H9 (cell line): ENCODE data around the gene CCSER1. TPM values are rescaled to one million over a fixed set of nuclear protein-coding genes. Genes with fewer than 3 reads are reported as not detected.

Experiments
- DNase-seq: peaks from one replicate; pipeline ENCODE4 v3.0.0-alpha.2; 2017
- H2AFZ ChIP-seq: one replicate; pipeline ENCODE4 v1.6.1; 2013; ENCODE audit warnings: mild to moderate bottlenecking, low read length, control low read depth, moderate library complexity
- H2AK5ac ChIP-seq: 2 replicates; pipeline ENCODE4 v1.6.1; 2013; ENCODE audit warnings: low read length, control low read depth, mixed read lengths; ENCODE audit not compliant: insufficient read length
- H2BK120ac ChIP-seq: one replicate; pipeline ENCODE4 v1.6.1; 2013; ENCODE audit warnings: low read depth, mild to moderate bottlenecking, low read length, control low read depth, inconsistent platforms; ENCODE audit not compliant: poor library complexity, severe bottlenecking
- H2BK12ac ChIP-seq: 2 replicates; pipeline ENCODE4 v1.6.1; 2013; ENCODE audit warnings: low read length, control low read depth, mixed read lengths, low read depth; ENCODE audit not compliant: insufficient read length
- H2BK15ac ChIP-seq: 2 replicates; pipeline ENCODE4 v1.6.1; 2013; ENCODE audit warnings: low read depth, low read length, control low read depth
- H2BK20ac ChIP-seq: one replicate; pipeline ENCODE4 v1.6.1; 2013; ENCODE audit warnings: low read depth, mild to moderate bottlenecking, low read length, control low read depth, inconsistent platforms; ENCODE audit not compliant: poor library complexity, severe bottlenecking
- H2BK5ac ChIP-seq: 2 replicates; pipeline ENCODE4 v1.6.1; 2013; ENCODE audit warnings: low read length, control low read depth, mixed read lengths; ENCODE audit not compliant: insufficient read length
- H3K14ac ChIP-seq: 2 replicates; pipeline ENCODE4 v1.6.1; 2013; ENCODE audit warnings: low read length, control low read depth; ENCODE audit not compliant: insufficient read depth
- H3K18ac ChIP-seq: 2 replicates; pipeline ENCODE4 v1.6.1; 2013; ENCODE audit warnings: low read depth, mild to moderate bottlenecking, mixed read lengths, low read length, control low read depth; ENCODE audit not compliant: insufficient read length
- H3K23ac ChIP-seq: 2 replicates; pipeline ENCODE4 v1.6.1; 2013; ENCODE audit warnings: low read length, control low read depth, mixed read lengths, low read depth; ENCODE audit not compliant: insufficient read length
- H3K23me2 ChIP-seq: 2 replicates; pipeline ENCODE4 v1.6.1; 2013; ENCODE audit warnings: low read depth, mild to moderate bottlenecking, mixed read lengths, low read length, control low read depth; ENCODE audit not compliant: insufficient read length, poor library complexity, severe bottlenecking
- H3K27ac ChIP-seq: 2 replicates; pipeline ENCODE4 v1.5.1; 2013; ENCODE audit warnings: low read length, control low read depth, mixed read lengths, low read depth; ENCODE audit not compliant: insufficient read length
- H3K27me3 ChIP-seq: 2 replicates; pipeline ENCODE4 v1.6.1; 2013; ENCODE audit warnings: low read length, control low read depth, inconsistent platforms; ENCODE audit not compliant: insufficient read depth
- H3K4ac ChIP-seq: 2 replicates; pipeline ENCODE4 v1.6.1; 2013; ENCODE audit warnings: low read depth, mild to moderate bottlenecking, control low read depth, inconsistent platforms, low read length, moderate library complexity
- H3K4me1 ChIP-seq: 2 replicates; pipeline ENCODE4 v1.6.1; 2013; ENCODE audit warnings: low read length, control low read depth, inconsistent platforms; ENCODE audit not compliant: insufficient read depth
- H3K4me2 ChIP-seq: 2 replicates; pipeline ENCODE4 v1.6.1; 2013; ENCODE audit warnings: low read length, control low read depth, mixed read lengths; ENCODE audit not compliant: insufficient read length, insufficient read depth
- H3K56ac ChIP-seq: 2 replicates; pipeline ENCODE4 v1.6.1; 2013; ENCODE audit warnings: low read depth, mild to moderate bottlenecking, mixed read lengths, low read length, control low read depth; ENCODE audit not compliant: insufficient read length
- H3K79me1 ChIP-seq: 2 replicates; pipeline ENCODE4 v1.6.1; 2013; ENCODE audit warnings: low read depth, mild to moderate bottlenecking, moderate library complexity, low read length, control low read depth, inconsistent platforms; ENCODE audit not compliant: insufficient read depth, poor library complexity, severe bottlenecking
- H3K79me2 ChIP-seq: 2 replicates; pipeline ENCODE4 v1.6.1; 2013; ENCODE audit warnings: low read length, control low read depth, inconsistent platforms; ENCODE audit not compliant: insufficient read depth
- H3K9ac ChIP-seq: 2 replicates; pipeline ENCODE4 v1.6.1; 2013; ENCODE audit warnings: low read length, control low read depth, mixed read lengths; ENCODE audit not compliant: insufficient read length; ENCODE audit errors: extremely low read depth
- H3K9me3 ChIP-seq: one replicate; pipeline ENCODE4 v1.6.1; 2013; ENCODE audit warnings: low read depth, low read length, inconsistent platforms; ENCODE audit not compliant: control insufficient read depth
- H3T11ph ChIP-seq: one replicate; pipeline ENCODE4 v1.6.1; 2013; ENCODE audit warnings: mild to moderate bottlenecking, low read length, control low read depth, inconsistent platforms
- H4K20me1 ChIP-seq: one replicate; pipeline ENCODE4 v1.6.1; 2013; ENCODE audit not compliant: control insufficient read depth, insufficient read length, insufficient read depth
- H4K5ac ChIP-seq: 2 replicates; pipeline ENCODE4 v1.6.1; 2013; ENCODE audit warnings: low read depth, mild to moderate bottlenecking, mixed read lengths, low read length, control low read depth; ENCODE audit not compliant: insufficient read length
- H4K8ac ChIP-seq: replicated peaks from 2 replicates; pipeline ENCODE4 v1.6.1; 2013; ENCODE audit warnings: low read length, control low read depth, mixed read lengths, low read depth; ENCODE audit not compliant: insufficient read length
- H4K91ac ChIP-seq: 2 replicates; pipeline ENCODE4 v1.6.1; 2013; ENCODE audit warnings: low read depth, mild to moderate bottlenecking, moderate library complexity, mixed read lengths, low read length, control low read depth; ENCODE audit not compliant: insufficient read length
- H3K27ac Mint-ChIP-seq, 3 experiments: 2 replicates in 2 of 3; 3 replicates in 1 of 3; pipeline ENCODE4 v1.8.0; 2020 to 2021; ENCODE audit warnings: mixed read lengths in 3 of 3, mild to moderate bottlenecking in 1 of 3, moderate library complexity in 1 of 3
- H3K27me3 Mint-ChIP-seq: 2 replicates; pipeline ENCODE4 v1.8.0; 2021; ENCODE audit warnings: low read depth, mild to moderate bottlenecking, moderate library complexity, mixed read lengths
- H3K36me3 Mint-ChIP-seq, 3 experiments: 2 replicates in 2 of 3; 3 replicates in 1 of 3; pipeline ENCODE4 v1.8.0; 2020 to 2021; ENCODE audit warnings: low read depth in 3 of 3, mixed read lengths in 3 of 3; ENCODE audit not compliant: insufficient read depth in 1 of 3
- H3K4me1 Mint-ChIP-seq, 2 experiments: 2 replicates each; pipeline ENCODE4 v1.8.0; 2020; ENCODE audit warnings: mixed read lengths in 2 of 2
- H3K4me3 Mint-ChIP-seq, 2 experiments: 2 replicates in 1 of 2; 3 replicates in 1 of 2; pipeline ENCODE4 v1.8.0; 2020 to 2021; ENCODE audit warnings: mild to moderate bottlenecking in 2 of 2, mixed read lengths in 2 of 2, moderate library complexity in 1 of 2
- H3K9me3 Mint-ChIP-seq, 2 experiments: 2 replicates in 1 of 2; 3 replicates in 1 of 2; pipeline ENCODE4 v1.8.0; 2020; ENCODE audit warnings: mild to moderate bottlenecking in 2 of 2, mixed read lengths in 2 of 2, moderate library complexity in 1 of 2
- total RNA-seq: library from RNA; stranded (reverse); gene quantifications from 2 replicates; pipeline ENCODE4 v1.2.1, GENCODE V29; 2021
- TF ChIP-seq, protein P1 (sequence below): fragments of 200-600 bp; sonication (generic); conservative IDR thresholded peaks from 3 replicates; pipeline ENCODE4 v1.8.0; 2021; ENCODE audit warnings: antibody characterized with exemption, mild to moderate bottlenecking

CCSER1 gene
- total RNA-seq, 1 experiment from 2014 or later = 0.37 TPM

- H3K9ac ChIP-seq = no peak overlapping the region
- H3K27ac ChIP-seq = no peak overlapping the region
- H3K4ac ChIP-seq = no peak overlapping the region
- H3K23me2 ChIP-seq = no peaks in the 10 kb centered on the region
- H3K9me3 ChIP-seq = no peaks in the 10 kb centered on the region
- no peak overlapping the region for H3K18ac ChIP-seq
- H4K8ac ChIP-seq = no peak overlapping the region
- no peak overlapping the region for H2BK20ac ChIP-seq
- no peak overlapping the region for H4K91ac ChIP-seq
- H4K20me1 ChIP-seq = no peaks in the 10 kb centered on the region
- no peaks in the 10 kb centered on the region for H3K36me3 Mint-ChIP-seq
- no peak overlapping the region for H3K4me2 ChIP-seq
- no peak overlapping the region for H3K14ac ChIP-seq
- H3K27ac Mint-ChIP-seq = no peak overlapping the region
- no peak overlapping the region for H3K23ac ChIP-seq
- peaks cover 7 to 9% of the 10 kb centered on the region in 2 experiments; a peak in 3 of 4 replicates for H3K4me1 Mint-ChIP-seq
- no peaks in the 10 kb centered on the region; the same call in 1 of the 2 replicates for H3K4me1 ChIP-seq
- H2BK5ac ChIP-seq = no peak overlapping the region
- H3K9me3 Mint-ChIP-seq = no peaks in the 10 kb centered on the region
- no peaks in the 10 kb centered on the region for H3K79me2 ChIP-seq
- no peak overlapping the region for H3K4me3 Mint-ChIP-seq
- no peak overlapping the region for H2AK5ac ChIP-seq
- no peak overlapping the region for H2BK120ac ChIP-seq
- no peaks in the 10 kb centered on the region for H3K27me3 ChIP-seq
- H3K79me1 ChIP-seq = no peaks in the 10 kb centered on the region
- DNase-seq = no peak
- H3K56ac ChIP-seq = no peak overlapping the region
- H3K27me3 Mint-ChIP-seq = no peaks in the 10 kb centered on the region
- no peak overlapping the region for H2BK15ac ChIP-seq
- H2AFZ ChIP-seq = no peak overlapping the region
- no peak overlapping the region for H2BK12ac ChIP-seq
- no peak overlapping the region for H3T11ph ChIP-seq
- TF ChIP-seq, protein P1, sequence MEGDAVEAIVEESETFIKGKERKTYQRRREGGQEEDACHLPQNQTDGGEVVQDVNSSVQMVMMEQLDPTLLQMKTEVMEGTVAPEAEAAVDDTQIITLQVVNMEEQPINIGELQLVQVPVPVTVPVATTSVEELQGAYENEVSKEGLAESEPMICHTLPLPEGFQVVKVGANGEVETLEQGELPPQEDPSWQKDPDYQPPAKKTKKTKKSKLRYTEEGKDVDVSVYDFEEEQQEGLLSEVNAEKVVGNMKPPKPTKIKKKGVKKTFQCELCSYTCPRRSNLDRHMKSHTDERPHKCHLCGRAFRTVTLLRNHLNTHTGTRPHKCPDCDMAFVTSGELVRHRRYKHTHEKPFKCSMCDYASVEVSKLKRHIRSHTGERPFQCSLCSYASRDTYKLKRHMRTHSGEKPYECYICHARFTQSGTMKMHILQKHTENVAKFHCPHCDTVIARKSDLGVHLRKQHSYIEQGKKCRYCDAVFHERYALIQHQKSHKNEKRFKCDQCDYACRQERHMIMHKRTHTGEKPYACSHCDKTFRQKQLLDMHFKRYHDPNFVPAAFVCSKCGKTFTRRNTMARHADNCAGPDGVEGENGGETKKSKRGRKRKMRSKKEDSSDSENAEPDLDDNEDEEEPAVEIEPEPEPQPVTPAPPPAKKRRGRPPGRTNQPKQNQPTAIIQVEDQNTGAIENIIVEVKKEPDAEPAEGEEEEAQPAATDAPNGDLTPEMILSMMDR = no peak
- H4K5ac ChIP-seq = no peak overlapping the region
These were observed 996.5 kb downstream of the CCSER1 start for GRCh38 chr4:91123742-91124141.
